Left renal pelvis (tissue), 4 donors: ENCODE measurements around the gene RNF222. TPM values are rescaled to one million over a fixed set of nuclear protein-coding genes. Genes with fewer than 3 reads are reported as not detected.
"Not testable (repeated sequence)": the region's sequence is repeated elsewhere in the genome, so short reads cannot be mapped to it uniquely, and the experiment has no call there.

ENCODE experiments used
- DNase-seq, 4 donors: peaks; one replicate each; pipeline ENCODE4 v3.0.0-alpha.2; 2013; ENCODE audit warnings: low read depth in 4 of 4, low spot score in 3 of 4
- polyA plus RNA-seq, 4 donors: library from polyadenylated mRNA; unstranded; fragments of 120-200 nt; gene quantifications; one replicate each; pipeline ENCODE4 v1.2.1, GENCODE V29; 2013; ENCODE audit not compliant: insufficient read length in 4 of 4

The RNF222 gene
- polyA plus RNA-seq, 4 donors: 0.07 to 0.12 TPM; not detected in 2

GRCh38 chr17:8382880-8383142, 14.8 kb downstream of the RNF222 start:
- DNase-seq: no peak

GRCh38 chr17:8382052-8382879, 15.4 kb downstream of the RNF222 start:
- no peak for DNase-seq

DNA sequence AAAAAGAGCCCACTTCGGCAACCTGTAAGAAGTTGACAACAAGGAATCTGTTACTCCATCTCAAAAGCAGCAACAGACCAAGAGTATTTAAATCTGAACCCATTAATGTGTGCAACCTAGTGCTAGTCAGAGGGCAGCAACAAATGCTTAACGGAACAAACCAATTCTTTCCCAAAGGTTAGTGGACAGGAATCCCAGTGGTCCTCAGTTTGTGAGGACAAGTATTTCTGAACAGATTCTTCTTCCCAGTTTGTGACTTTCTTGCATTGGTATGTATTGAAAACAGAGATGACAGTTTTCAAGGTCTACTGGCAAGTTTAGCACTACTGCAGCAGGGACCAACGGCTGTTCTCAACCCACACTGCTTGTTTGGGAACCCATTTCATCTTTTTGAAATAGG, 17.6 kb downstream of the RNF222 start:
- no peak for DNase-seq

DNA sequence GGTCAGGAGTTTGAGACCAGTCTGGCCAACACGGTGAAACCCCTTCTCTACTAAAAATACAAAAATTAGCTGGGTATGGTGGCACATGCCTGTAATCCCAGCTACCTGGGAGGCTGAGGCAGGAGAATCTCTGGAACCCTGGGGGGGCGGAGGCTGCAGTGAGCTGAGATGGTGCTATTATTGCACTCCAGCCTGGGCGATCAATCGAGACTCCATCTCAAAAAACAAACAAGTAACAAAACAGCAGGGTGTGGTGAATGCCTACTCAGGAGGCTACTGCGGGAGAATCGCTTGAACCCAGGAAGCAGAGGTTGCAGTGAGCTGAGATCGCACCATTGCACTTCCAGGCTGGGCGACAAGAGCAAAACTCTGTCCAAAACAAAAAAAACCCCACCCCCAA, 19.5 kb downstream of the RNF222 start:
- DNase-seq: not testable (repeated sequence)

DNA sequence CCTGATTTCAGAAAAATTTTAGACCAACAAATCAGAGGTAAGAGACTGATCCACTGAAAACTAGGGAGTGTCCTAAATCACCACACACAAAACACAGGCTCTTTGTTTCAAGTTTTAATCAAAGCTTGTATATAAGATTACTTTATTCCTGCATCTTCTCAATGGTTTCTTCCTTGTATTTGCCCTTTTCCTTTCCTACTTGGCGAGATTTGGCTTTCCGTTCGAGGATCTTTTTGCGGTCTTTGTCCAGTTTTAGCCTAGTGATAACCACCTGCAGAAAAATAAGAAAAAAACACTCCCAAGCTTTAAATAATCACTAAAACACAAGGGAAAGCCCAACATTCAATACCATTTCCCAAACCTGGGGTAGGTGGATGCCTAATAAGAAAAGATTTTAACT, 20.2 kb downstream of the RNF222 start:
- no peak for DNase-seq

- peak in 3 of 4 donors; percentile 70 for DNase-seq
These were observed 21.2 kb downstream of the RNF222 start, which contains the start of gene KRABD2 for GRCh38 chr17:8376271-8377067. Gene KRABD2, minus strand, starts transcription at chr17:8376704.

GRCh38 chr17:8375738-8376259, 21.8 kb downstream of the RNF222 start:
- DNase-seq: peak in 1 of 4 donors; percentile 47

GRCh38 chr17:8373856-8374255, 23.8 kb downstream of the RNF222 start:
- not testable (repeated sequence) for DNase-seq

DNA sequence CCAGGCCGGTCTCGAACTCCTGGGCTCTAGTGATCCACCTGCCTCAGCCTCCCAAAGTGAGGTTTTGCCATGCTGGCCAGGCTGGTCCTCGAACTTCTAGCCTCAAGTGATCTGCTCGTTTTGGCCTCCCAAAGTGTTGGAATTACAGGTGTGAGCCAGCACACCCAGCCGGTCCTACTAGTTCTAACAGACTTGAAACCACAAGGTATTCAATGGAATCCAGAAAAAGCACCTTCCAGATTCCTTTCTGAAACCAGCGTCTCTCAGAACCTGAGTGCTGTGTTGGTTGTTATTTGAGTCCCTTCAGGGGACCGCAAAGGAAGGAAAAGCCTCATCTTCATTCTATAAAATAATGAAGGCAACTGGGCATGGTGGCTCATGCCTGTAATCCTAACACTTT, 25.2 kb downstream of the RNF222 start:
- no peak for DNase-seq

- no peak for DNase-seq
These were observed 25.8 kb downstream of the RNF222 start for GRCh38 chr17:8371786-8372185.

DNA sequence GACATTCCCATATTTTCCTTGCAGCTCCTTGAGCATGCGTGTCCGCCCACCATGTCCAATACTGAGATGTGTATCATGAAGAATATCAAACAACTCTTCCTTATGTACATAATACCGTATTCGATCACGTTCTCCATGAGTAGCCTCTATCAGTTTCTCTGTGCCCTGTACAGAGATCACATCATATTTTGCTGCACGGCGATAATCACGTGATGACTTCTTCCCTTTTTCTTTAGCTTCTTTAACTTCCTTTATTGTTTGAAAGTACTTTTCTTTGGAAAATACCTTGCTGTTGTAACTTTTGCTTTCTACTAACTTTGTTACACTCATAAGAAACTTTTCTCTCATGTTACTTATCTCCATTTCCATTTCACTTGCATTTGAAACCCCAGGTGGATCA, 27.7 kb downstream of the RNF222 start:
- no peak for DNase-seq

GRCh38 chr17:8368193-8368592, 29.4 kb downstream of the RNF222 start:
- no peak for DNase-seq

DNA sequence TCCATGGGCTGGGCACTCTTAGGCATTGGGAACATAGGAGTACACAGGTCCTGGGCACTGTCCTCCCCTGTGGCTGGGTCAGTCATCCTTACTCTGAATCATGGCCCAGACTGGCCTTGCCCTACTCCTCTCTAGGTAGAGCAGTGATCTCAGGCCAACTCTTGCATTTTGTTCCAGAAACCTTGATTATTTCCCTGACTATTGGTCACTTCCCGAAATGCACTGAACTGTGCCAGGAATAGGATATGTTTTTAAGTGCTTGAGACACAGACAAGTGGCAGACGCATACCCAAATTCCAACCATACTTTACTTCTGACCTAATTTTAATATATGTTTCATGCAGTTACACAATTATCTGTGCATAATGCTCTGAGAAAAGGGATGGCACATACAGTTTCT, 31.4 kb downstream of the RNF222 start:
- no peak for DNase-seq

DNA sequence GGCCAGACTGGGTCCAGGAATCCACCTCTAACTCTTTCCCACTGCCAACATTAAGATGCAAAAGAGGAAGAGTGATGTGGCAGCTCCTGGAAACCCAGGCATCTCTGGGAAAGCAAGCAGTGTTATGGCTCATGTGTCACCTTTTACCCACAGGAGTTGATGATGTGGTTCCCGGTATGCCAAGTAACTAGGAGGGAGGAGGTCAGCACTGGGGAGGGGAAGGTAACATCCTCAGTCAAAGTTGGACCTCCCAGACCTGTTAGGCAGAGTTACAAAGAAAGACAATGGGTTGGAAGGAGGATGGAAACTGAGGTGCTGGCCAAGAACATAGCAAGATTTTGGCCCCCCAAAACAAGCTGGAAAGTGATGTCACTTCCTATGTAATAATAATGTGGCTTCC, 32.5 kb downstream of the RNF222 start:
- no peak for DNase-seq

- DNase-seq: no peak
These were observed 34.8 kb downstream of the RNF222 start for GRCh38 chr17:8362651-8363332.

- DNase-seq: no peak
These were observed 36.9 kb downstream of the RNF222 start for GRCh38 chr17:8360751-8361150.

- DNase-seq: no peak
These were observed 37.4 kb downstream of the RNF222 start for GRCh38 chr17:8360260-8360659.

GRCh38 chr17:8359769-8360168, 37.9 kb downstream of the RNF222 start:
- no peak for DNase-seq

DNA sequence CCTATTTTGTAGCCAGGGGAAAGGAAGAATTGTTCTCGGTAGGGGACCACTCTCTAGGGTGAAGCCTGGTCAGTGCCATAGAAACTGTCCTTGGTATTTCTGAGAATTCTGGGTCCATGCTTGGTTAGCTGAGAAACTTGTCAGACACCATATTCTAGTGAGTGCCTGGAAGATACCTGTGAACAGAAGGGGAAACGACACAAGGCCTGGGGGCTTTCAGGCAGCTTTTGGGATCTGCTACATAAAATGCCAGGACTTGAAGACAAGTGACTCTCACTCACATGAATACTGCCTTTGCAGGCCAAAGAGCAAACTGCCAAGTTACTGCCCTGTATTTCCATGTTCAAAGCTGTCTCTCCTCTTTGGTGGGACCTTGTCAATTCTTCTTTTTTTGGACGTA, 39.7 kb downstream of the RNF222 start:
- no peak for DNase-seq

DNA sequence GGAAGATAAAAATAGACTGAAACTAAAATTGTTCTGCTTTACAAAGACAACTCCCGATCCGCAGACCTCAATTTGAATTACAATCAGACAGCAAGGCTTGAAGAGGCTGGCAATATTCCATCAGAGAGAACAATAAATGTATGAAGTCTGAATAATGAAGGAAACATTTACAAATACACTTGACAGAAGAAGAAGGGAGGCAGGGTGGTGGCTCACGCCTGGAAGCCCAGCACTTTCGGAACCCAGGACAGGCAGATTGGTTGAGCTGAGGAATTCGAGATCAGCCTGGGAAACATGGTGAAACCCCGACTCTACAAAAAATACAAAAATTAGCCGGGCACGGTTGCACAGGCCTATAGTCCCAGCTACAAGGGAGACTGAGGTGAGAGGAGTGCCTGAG, 43.4 kb downstream of the RNF222 start:
- no peak for DNase-seq

DNA sequence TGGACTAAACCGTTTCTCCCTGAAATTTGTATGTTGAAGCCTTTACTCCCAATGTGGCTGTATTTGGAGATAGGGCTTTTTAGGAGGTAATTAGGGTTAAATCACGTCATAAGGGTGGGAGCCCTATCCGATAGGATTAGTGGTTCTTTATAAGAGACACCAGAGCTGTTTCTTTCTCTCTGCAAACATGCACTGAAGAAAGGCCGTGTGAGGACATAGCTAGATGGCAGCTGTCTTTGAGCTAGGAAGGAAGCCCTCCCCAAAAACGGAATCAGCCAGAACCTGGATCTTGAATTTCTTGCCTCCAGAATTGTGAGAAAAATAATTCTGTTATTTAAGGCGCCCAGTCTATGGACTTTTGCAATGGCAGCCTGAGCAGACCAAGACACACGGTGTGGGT, 43.9 kb downstream of the RNF222 start:
- no peak for DNase-seq
